Spleen (tissue), 11 donors: ENCODE measurements around the gene MOB2. TPM values are rescaled to one million over a fixed set of nuclear protein-coding genes. Genes with fewer than 3 reads are reported as not detected.

Source experiments
- DNase-seq: peaks from one replicate; pipeline ENCODE4 v3.0.0-alpha.2; 2020
- H3K27ac ChIP-seq, 8 donors: fragments of 200-600 bp; sonication (generic) in 7 of 8; 1 replicate in 4 of 8; 2 replicates in 4 of 8; pipeline versions ENCODE4 v1.5.0 to v1.8.0; 2016 to 2021; ENCODE audit warnings: inconsistent platforms in 4 of 8, mild to moderate bottlenecking in 4 of 8, moderate library complexity in 1 of 8
- H3K27me3 ChIP-seq, 7 donors: fragments of 200-600 bp; sonication (generic) in 6 of 7; replicated peaks in 1 of 7; 1 replicate in 4 of 7; 2 replicates in 3 of 7; pipeline versions ENCODE4 v1.5.0 to v1.8.0; 2016 to 2021; ENCODE audit warnings: inconsistent platforms in 3 of 7, mild to moderate bottlenecking in 1 of 7
- H3K36me3 ChIP-seq, 6 donors: fragments of 200-600 bp; sonication (generic) in 5 of 6; 1 replicate in 4 of 6; 2 replicates in 2 of 6; pipeline versions ENCODE4 v1.5.0 to v1.8.0; 2016 to 2021; ENCODE audit warnings: inconsistent platforms in 2 of 6
- H3K4me1 ChIP-seq, 6 donors: fragments of 200-600 bp; sonication (generic) in 5 of 6; 1 replicate in 3 of 6; 2 replicates in 3 of 6; pipeline versions ENCODE4 v1.5.0 to v1.8.0; 2016 to 2021; ENCODE audit warnings: inconsistent platforms in 3 of 6
- H3K4me3 ChIP-seq, 8 donors: fragments of 200-600 bp; sonication (generic) in 7 of 8; 1 replicate in 4 of 8; 2 replicates in 4 of 8; pipeline versions ENCODE4 v1.5.0 to v1.8.0; 2016 to 2021; ENCODE audit warnings: inconsistent platforms in 4 of 8, mild to moderate bottlenecking in 4 of 8, moderate library complexity in 2 of 8
- H3K9me3 ChIP-seq, 8 donors: fragments of 200-600 bp; sonication (generic) in 7 of 8; 1 replicate in 4 of 8; 2 replicates in 4 of 8; pipeline versions ENCODE4 v1.5.0 to v1.8.0; 2016 to 2021; ENCODE audit warnings: inconsistent platforms in 4 of 8
- POLR2A ChIP-seq, 3 donors: fragments of 450-650 bp; IDR thresholded peaks; one replicate each; pipeline ENCODE4 v1.5.1; 2017; ENCODE audit warnings: antibody characterized with exemption in 3 of 3, mild to moderate bottlenecking in 1 of 3
- POLR2AphosphoS5 ChIP-seq, 3 donors: sonication (generic); formaldehyde crosslinking; IDR thresholded peaks; one replicate each; pipeline ENCODE4 v1.5.1; 2017; ENCODE audit warnings: antibody characterized with exemption in 3 of 3
- WGBS, 5 donors: extraction: QIAGEN DNeasy Blood & Tissue Kit in 3 of 5; methylation state at CpG; one replicate each; pipeline versions ENCODE4 v1.1.5 to v1.1.7; 2013 to 2018; 5-methylcytosine and 5-hydroxymethylcytosine counted together
- intact Hi-C: fragments of 100-400 bp; cut with DNase I; formaldehyde crosslinking; loops from one replicate; pipeline ENCODE4 v1.15.0; 2023; ENCODE audit warnings: low total_unique reads
- polyA plus RNA-seq, 3 donors: library from polyadenylated mRNA; stranded (reverse); fragments of 200-250 nt; gene quantifications; one replicate each; pipeline ENCODE4 v1.2.1, GENCODE V29; 2013
- total RNA-seq, 7 donors: library from RNA; depleted of rRNA in 3 of 7; stranded (reverse); fragments of >200 nt in 3 of 7; fragmentation: NEBNext Ultra II Directional in 4 of 7; extraction: Animal tissue kit (Norgen Biotek cat#: 25700) in 4 of 7; gene quantifications; one replicate each; pipeline versions ENCODE4 v1.1.0 to v1.2.1, GENCODE V29; 2016 to 2021
- TF ChIP-seq, protein P1 (sequence below), 11 experiments: fragments of 200-600 bp in 7 of 11; fragments of 450-650 bp in 4 of 11; sonication (generic) in 4 of 11; IDR thresholded peaks in 8 of 11; conservative IDR thresholded peaks in 3 of 11; 1 replicate in 7 of 11; 2 replicates in 4 of 11; pipeline versions ENCODE4 v1.4.0 to v1.8.0; 2016 to 2021; ENCODE audit warnings: antibody characterized with exemption in 11 of 11, inconsistent platforms in 4 of 11, mild to moderate bottlenecking in 1 of 11
- donor health status: healthy with polysubstance abuse.
- donor health status: DM: no; HTN: no; CAD: no; lungs with moderate emphysema.
- donor health status: DM: no; HTN: no; CAD: no.
- donor health status: Bipolar disorder and iron deficiency.
- donor health status: healthy.
- donor health status: DM: no; HTN: no; CAD: no.
- donor health status: DM: yes; HTN: yes; CAD: no.

Gene MOB2
- total and polyA plus RNA-seq, 10 donors = 28.1 to 51.5 (median 41.5) TPM

DNA sequence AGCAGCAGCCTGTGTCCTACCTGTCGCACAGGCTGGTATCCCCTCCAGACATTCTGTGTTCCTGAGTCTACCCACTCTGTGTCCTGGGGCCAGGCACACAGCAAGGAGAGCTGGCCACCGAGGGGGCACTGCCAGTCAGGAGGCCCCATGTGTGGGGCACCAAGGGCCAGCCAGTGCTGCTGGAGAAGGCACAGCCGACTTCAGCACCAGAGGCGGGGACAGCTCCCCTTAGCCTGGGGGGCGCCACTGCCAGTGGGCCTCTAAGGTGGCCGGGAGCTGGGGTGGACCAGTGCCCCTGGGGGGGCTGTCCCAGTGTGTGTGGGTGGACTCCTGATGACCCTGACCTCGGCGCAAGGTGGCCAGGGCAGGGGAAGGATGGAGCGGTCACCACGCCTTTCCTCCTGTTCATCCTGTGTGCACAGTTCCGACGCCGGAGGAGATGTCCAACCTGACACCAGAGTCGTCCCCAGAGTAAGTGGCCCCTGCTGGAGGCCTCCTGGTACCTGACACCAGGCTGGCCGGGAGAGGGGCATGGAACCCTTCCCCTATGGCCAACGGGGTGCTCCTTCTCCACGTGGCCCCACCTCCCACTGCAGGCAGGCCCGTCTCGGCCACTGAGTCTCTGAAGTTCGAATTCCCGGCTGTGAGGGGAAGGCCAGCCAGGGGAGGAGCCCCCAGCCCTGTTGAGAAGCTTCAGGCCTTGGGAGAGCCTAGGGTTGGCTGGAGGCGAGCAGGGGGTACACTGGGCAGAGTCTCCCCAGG lies 35.4 kb downstream of the MOB2 start:
- no peaks in the 10 kb centered on the region for H3K36me3 ChIP-seq
- 73 to 85% (median 84%) methylated on average over 15 to 22 of the region's 22 CpGs for WGBS, 5 donors
- DNase-seq = no peak
- intact Hi-C loops = no loop called here
- no peak overlapping the region for H3K27ac ChIP-seq
- H3K27me3 ChIP-seq = peaks cover 0 to 78% (median 30%) of the 10 kb centered on the region in 7 donors
- no peaks in the 10 kb centered on the region for H3K9me3 ChIP-seq
- TF ChIP-seq POLR2AphosphoS5 (IDR thresholded peaks at IDR 0.05) (no peak), POLR2A (IDR thresholded peaks at IDR 0.05) (no peak)
- TF ChIP-seq, protein P1, sequence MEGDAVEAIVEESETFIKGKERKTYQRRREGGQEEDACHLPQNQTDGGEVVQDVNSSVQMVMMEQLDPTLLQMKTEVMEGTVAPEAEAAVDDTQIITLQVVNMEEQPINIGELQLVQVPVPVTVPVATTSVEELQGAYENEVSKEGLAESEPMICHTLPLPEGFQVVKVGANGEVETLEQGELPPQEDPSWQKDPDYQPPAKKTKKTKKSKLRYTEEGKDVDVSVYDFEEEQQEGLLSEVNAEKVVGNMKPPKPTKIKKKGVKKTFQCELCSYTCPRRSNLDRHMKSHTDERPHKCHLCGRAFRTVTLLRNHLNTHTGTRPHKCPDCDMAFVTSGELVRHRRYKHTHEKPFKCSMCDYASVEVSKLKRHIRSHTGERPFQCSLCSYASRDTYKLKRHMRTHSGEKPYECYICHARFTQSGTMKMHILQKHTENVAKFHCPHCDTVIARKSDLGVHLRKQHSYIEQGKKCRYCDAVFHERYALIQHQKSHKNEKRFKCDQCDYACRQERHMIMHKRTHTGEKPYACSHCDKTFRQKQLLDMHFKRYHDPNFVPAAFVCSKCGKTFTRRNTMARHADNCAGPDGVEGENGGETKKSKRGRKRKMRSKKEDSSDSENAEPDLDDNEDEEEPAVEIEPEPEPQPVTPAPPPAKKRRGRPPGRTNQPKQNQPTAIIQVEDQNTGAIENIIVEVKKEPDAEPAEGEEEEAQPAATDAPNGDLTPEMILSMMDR (IDR thresholded peaks at IDR 0.05 in 8 of 11, conservative IDR thresholded peaks at IDR 0.05 in 3 of 11) = no peak
- peaks cover 5 to 42% (median 18%) of the 10 kb centered on the region in 6 donors for H3K4me1 ChIP-seq
- H3K4me3 ChIP-seq = no peak overlapping the region

DNA sequence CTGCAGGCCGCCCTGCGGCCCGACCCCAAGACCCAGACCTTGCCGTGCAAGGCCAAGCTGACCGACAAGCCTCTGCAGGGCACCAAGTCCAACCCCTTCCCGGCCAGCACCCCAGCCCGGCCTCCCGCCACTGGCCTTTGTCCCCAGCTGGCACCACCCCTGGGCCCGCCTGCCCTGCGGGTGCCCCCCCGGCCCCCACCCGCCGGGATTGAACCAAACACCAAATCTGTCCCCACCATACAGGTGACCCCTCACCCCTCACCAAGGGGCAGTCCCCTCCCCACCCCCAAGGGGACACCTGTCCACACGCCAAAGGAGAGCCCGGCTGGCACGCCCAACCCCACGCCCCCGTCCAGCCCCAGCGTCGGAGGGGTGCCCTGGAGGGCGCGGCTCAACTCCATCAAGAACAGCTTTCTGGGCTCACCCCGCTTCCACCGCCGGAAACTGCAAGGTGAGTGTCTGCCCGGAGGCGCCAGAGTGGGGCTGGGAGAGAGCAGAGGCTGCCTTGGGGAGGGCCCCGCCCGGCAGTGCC lies 36.2 kb downstream of the MOB2 start:
- intact Hi-C loops = no loop called here
- Histone ChIP-seq H3K9me3 (no peaks in the 10 kb centered on the region), H3K27me3 (peaks cover 0 to 85% (median 30%) of the 10 kb centered on the region in 7 donors), H3K4me1 (peaks cover 5 to 35% (median 14%) of the 10 kb centered on the region in 6 donors), H3K36me3 (no peaks in the 10 kb centered on the region), H3K4me3 (no peak overlapping the region), H3K27ac (no peak overlapping the region)
- no peak for DNase-seq
- 87 to 97% (median 90%) methylated on average over 7 to 29 of the region's 29 CpGs for WGBS, 5 donors
- TF ChIP-seq POLR2A (IDR thresholded peaks at IDR 0.05) = no peak

DNA sequence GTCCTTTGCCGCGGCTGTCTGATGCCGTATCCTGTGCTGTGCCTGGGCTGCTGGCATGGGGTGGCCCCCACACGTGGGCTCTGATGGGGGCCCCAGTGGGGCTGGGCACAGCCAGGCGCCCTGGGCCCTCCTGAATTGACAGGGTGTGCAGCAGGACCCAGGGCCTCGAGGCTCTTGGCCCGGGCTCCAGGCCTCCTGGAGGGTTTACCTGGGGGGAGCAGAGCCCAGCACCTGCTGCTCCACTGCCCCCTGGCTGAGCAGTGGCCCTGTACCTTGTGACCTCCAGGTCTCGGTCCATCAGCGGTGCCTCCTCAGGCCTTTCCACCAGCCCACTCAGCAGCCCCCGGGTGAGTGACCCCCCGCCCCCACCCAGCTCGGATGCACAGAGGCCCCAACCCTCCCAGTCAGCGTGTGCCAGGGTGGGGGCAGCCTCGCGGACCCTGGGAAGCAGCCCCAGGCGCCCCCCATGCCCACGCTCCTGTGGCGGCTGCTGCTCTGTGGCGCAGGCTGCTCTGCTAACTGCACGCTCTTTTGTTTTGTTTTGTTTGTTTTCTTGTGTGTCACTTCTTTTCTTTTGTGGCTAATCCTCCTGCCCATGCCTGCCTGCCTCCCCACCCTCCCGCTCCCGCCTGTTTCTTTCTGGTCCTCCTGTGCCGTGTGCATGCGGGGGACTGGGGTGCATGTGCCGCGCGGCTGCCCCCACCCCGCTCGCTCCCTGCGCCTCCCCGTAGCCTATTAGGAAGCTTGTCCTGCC lies 36.9 kb downstream of the MOB2 start:
- DNase-seq = no peak
- Histone ChIP-seq H3K9me3 (no peaks in the 10 kb centered on the region), H3K36me3 (no peaks in the 10 kb centered on the region), H3K27me3 (peaks cover 0 to 92% (median 30%) of the 10 kb centered on the region in 7 donors), H3K27ac (no peak overlapping the region), H3K4me3 (no peak overlapping the region), H3K4me1 (peaks cover 5 to 33% (median 13%) of the 10 kb centered on the region in 6 donors)
- TF ChIP-seq POLR2AphosphoS5 (IDR thresholded peaks at IDR 0.05) = no peak
- TF ChIP-seq POLR2A (IDR thresholded peaks at IDR 0.05) = no peak
- TF ChIP-seq, protein P1 (IDR thresholded peaks at IDR 0.05 in 8 of 11, conservative IDR thresholded peaks at IDR 0.05 in 3 of 11) = no peak
- intact Hi-C loops = no loop called here
- WGBS, 5 donors = 75 to 83% (median 80%) methylated on average over 22 to 31 of the region's 31 CpGs

DNA sequence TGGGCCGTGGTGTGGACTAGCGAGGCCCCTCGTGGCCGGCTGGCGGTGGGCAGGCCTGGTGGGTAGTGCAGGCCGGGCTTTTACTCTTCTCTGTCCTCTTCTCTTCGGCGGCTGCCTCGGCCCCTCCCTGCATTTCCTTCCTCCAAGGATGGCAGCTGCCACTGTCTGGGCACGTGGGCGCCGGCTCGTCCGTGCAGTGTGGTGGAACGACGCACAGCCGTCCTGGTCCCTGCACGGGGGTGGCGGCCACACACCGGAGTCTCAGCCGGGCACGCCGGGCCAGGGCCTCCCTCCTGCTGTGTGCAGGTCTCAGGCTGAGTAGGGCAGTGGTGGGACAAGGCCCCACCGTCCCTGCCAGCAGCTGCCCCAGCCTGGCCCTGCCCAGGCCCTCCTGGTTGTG lies 37.7 kb downstream of the MOB2 start:
- H3K27me3 ChIP-seq = peaks cover 0 to 100% (median 30%) of the 10 kb centered on the region in 7 donors
- WGBS, 5 donors = 27 to 45% (median 39%) methylated on average over 8 to 24 of the region's 24 CpGs
- H3K9me3 ChIP-seq = no peaks in the 10 kb centered on the region
- intact Hi-C loops = no loop called here
- no peak overlapping the region for H3K27ac ChIP-seq
- H3K4me1 ChIP-seq = peaks cover 5 to 33% (median 13%) of the 10 kb centered on the region in 6 donors
- TF ChIP-seq, protein P1 (IDR thresholded peaks at IDR 0.05 in 8 of 11, conservative IDR thresholded peaks at IDR 0.05 in 3 of 11) = no peak
- no peak for TF ChIP-seq POLR2AphosphoS5 (IDR thresholded peaks at IDR 0.05)
- TF ChIP-seq POLR2A (IDR thresholded peaks at IDR 0.05) = no peak
- no peak overlapping the region for H3K4me3 ChIP-seq
- H3K36me3 ChIP-seq = no peaks in the 10 kb centered on the region
- no peak for DNase-seq
